Suppressor macrophage treated with lipopolysaccharide for 4 hours (primary cell): Measurements from ENCODE around the gene STARD13.
A peak's percentile ranks its signal among the peaks of the same experiment; 100 is the strongest.

ENCODE experiments used
- DNase-seq: peaks from one replicate; pipeline ENCODE4 v3.0.0-alpha.2; 2020

STARD13 gene, protein sequence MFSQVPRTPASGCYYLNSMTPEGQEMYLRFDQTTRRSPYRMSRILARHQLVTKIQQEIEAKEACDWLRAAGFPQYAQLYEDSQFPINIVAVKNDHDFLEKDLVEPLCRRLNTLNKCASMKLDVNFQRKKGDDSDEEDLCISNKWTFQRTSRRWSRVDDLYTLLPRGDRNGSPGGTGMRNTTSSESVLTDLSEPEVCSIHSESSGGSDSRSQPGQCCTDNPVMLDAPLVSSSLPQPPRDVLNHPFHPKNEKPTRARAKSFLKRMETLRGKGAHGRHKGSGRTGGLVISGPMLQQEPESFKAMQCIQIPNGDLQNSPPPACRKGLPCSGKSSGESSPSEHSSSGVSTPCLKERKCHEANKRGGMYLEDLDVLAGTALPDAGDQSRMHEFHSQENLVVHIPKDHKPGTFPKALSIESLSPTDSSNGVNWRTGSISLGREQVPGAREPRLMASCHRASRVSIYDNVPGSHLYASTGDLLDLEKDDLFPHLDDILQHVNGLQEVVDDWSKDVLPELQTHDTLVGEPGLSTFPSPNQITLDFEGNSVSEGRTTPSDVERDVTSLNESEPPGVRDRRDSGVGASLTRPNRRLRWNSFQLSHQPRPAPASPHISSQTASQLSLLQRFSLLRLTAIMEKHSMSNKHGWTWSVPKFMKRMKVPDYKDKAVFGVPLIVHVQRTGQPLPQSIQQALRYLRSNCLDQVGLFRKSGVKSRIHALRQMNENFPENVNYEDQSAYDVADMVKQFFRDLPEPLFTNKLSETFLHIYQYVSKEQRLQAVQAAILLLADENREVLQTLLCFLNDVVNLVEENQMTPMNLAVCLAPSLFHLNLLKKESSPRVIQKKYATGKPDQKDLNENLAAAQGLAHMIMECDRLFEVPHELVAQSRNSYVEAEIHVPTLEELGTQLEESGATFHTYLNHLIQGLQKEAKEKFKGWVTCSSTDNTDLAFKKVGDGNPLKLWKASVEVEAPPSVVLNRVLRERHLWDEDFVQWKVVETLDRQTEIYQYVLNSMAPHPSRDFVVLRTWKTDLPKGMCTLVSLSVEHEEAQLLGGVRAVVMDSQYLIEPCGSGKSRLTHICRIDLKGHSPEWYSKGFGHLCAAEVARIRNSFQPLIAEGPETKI

DNA sequence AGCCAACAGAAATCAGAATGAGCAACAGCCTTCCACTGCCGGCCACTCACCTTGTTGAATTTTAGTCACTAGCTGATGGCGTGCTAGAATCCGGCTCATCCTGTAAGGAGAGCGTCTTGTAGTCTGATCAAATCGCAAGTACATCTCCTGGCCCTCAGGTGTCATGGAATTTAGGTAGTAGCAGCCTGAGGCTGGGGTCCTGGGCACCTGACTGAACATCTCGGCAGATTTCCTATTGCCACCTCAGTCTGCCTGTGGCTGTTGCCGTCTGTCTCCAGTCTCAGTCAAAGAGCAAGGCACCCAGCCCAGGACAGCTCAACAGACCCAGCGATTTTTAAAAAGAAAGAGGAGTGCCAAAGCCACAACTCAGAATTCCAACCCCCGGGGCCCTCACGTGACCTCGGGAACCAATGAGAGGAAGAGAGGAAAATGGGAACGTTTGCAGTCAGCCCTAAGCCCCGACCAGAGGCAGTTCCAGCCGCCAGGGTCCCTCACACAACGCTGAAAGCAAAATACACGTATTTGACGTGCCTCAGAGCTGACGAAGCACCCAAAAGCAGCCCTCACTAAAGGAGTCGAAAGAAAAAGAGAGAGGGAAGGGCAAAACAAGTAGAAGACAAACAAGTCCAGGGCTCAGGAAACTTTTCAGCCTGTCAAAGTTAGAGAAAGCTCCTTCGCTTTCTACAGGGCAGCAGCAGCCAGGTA lies at the start of gene STARD13:
Gene STARD13 (minus strand): TSS at position 336 of the 705 bp plus-strand sequence. CDS start 117 bp downstream, at position 219.
- peak; percentile 76 for DNase-seq

DNA sequence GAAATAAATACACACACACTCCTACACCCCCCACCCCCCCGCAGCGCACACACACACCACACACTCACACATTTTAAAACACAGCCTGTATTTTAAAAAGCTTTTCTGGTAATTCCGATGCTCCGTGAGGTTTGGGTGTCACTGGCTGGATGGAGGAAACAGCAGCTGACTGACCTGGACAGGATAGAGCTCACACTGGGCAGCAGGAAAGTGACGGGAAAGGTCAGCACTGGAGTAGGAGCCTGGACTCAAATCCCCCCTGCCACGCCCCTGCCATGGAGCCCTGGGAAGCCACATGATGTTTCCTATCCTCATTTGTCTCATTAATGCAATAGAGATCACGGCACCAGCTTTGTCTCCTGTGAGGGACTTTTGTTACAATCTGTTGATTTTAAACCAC lies 49.3 kb upstream of the STARD13 start:
- no peak for DNase-seq

GRCh38 chr13:33331962-33332361 lies 46.4 kb upstream of the STARD13 start:
- no peak for DNase-seq

GRCh38 chr13:33330483-33330882 lies 44.9 kb upstream of the STARD13 start:
- no peak for DNase-seq

DNA sequence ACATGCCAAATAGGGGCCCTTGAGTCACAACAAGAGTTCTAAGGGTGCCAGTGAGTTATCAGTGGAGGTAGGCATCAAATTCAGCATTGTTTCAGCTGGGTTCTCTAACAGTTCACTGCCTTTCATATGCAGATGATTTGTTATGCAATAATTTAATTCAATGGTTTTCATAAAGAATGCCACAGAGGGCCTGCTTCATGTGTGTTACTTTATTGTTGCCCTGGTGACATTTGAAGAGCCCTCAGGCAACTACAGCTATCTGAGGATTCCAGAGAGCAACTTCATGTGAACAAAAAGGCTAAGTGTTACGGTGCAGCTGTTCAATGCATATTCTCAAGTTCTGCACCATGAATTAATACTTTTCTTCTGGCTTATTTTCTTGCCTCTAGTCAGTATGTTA lies 43.1 kb upstream of the STARD13 start:
- DNase-seq: no peak

GRCh38 chr13:33326723-33327122 lies 41.2 kb upstream of the STARD13 start:
- no peak for DNase-seq

- DNase-seq: no peak
These were observed 40.7 kb upstream of the STARD13 start for GRCh38 chr13:33326246-33326645.

GRCh38 chr13:33323801-33324510 lies 38.4 kb upstream of the STARD13 start:
- no peak for DNase-seq

- DNase-seq: no peak
These were observed 37.6 kb upstream of the STARD13 start for GRCh38 chr13:33322965-33323668.

DNA sequence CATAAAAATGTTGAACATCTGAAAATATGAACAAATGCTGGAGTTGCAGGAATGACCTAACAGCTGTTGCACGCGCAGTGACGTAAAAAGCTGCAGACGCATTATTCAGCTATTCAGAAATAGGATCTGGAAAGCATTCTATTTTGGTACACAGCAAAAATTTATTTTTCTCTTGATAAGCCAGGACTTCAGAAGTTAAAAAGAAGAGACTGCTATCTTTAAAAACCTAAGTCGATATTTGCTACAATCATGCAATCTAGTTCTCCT lies 36.9 kb upstream of the STARD13 start:
- DNase-seq: no peak

GRCh38 chr13:33321686-33322542 lies 36.4 kb upstream of the STARD13 start:
- DNase-seq: no peak

DNA sequence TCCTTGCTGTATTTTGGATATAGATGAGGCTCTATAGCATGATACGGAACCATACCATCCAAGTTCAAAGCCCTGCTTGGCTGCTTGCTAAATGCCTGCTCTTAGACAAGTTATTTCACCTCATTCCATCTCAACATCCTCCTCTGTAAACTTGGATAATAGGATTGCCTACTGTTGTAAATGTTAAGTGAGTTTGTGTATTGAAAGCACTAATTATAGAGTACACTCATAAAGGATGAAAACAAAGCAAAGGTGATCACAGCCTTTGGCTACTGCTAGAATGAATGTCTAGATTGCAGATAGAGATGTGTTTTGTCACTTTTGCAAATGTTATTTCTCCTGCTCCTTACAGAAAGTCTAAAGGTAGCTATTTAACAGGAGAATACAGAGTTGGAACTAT lies 34.3 kb upstream of the STARD13 start:
- no peak for DNase-seq

GRCh38 chr13:33318744-33319143 lies 33.2 kb upstream of the STARD13 start:
- DNase-seq: no peak

DNA sequence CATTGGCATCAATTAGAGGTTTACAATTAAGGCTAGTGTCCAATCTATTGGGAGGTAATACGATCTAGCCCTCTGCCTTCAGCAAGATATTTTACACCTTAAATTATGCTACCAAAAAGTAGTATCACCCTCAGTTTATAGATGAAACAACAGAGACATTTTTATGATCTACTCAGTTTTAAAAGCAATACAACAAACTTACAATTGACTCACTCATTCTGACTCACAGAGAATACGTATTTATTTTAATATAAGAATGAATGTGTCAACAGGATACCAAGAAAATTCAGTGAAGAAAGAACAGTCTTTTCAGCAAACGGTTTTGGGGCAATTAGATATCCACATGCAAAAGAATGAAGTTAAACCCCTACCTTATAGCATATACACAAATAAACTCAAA lies 32.5 kb upstream of the STARD13 start:
- no peak for DNase-seq

DNA sequence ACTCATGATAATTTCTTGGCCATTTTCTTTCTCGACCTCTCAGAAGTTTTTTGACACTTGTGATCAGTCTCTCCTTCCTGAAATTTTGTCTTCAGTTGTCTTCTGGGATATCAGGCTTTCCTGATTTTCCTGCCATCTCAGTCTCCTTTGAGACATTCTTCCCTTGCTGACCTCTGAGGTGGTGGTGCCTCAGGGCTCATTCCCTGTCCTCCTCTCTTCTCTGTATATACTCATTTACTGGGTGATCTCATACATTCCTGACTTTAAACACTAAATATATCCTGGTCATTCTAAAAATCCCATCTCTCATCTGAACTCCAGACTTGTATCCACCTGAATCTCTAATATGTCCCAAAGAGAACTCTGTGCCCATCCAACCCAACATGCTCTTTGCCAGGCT lies 31.3 kb upstream of the STARD13 start:
- DNase-seq: no peak

- no peak for DNase-seq
These were observed 27.9 kb upstream of the STARD13 start for GRCh38 chr13:33313504-33313903.

GRCh38 chr13:33312861-33313212 lies 27.3 kb upstream of the STARD13 start:
- no peak for DNase-seq

GRCh38 chr13:33312150-33312860 lies 26.8 kb upstream of the STARD13 start:
- DNase-seq: no peak

DNA sequence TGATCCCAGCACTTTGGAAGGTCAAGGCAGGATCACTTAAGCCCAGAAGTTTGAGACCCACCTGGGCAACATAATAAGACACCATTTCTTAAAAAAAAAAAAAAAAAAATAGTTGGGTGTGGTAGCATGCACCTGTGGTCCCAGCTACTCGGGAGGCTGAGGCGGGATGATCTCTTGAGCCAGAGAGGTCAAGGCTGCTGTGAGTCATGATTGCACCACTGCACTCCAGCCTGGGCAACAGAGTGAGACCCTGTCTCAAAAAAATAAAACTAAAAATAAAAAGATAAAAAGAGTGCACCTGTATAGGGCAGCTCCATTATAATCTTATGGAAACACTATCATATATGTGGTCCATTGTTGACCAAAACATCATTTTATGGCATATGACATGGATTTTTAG lies 25.5 kb upstream of the STARD13 start:
- no peak for DNase-seq
